ENCODE results near the gene RPLP2.

RPLP2 gene

DNA sequence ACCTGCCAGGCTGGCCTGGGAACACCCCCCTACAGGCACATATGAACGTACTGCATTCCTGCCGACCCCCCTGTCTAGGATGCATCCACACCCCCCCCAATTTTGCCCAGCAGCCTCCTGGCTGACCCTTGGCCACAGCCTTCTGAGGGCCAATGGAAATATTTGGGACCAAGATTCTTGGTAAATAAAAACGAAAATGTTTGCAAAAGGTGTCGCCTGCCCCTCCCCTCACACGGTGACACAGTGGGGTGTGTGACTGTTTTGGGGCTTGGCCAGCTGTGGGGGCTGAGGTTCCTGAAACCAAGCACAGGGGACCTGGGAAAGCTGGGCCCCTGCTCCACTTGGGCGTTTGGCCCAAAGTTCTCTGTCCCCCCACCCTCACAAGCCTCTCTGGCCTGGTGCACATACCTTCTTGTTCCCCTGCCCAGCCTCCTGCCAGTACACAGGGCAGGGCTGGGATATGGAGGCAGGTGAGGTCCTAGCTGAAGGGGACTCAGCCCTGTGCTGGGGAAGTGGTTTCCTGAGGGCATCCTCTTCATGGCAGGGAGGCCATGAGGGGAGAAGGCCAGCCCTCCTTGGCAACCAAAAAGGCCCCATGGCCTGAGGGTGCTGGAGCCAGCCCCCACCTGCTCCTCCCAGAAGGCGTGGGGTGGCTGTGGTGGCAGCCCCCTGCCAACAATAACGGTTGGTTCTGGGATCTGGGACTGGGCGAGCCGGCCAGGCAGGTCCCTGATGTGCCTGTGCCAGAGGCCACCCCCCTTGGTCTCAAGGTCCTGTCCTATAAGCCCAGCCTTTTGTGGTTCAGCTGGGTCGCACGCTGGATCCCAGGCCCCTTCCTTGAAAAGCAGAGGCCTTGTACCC is 15.8 kb downstream of the RPLP2 start:
- DNase-seq: no peak

GRCh38 chr11:826227-826621 is 16.5 kb downstream of the RPLP2 start:
- DNase-seq: no peak

GRCh38 chr11:826836-827145 is 17.0 kb downstream of the RPLP2 start:
- no peak for DNase-seq

- DNase-seq: peak; percentile 49
Observed at GRCh38 chr11:827146-827896, 17.6 kb downstream of the RPLP2 start.

DNA sequence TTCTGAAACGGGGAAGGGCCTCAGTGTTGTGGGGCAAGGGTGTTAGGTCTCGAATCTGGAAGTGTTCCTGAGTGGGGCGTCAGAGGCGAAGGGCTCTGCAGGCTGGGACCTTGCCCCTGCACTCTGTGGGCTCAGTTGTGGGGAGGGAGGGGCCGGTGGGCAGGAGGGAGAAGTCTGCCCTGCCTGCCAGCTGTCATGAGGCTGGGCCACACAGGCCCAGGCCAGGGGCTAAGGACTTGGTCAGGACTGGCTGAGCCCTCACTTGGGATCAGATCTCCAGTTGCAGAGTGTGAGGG is 18.1 kb downstream of the RPLP2 start, which contains the start of gene CRACR2B:
Gene CRACR2B, plus strand, starts transcription at position 23 of the 296 bp plus-strand sequence. CDS start 689 bp downstream, outside the sequence.
- DNase-seq: no peak

- no peak for DNase-seq
Observed at GRCh38 chr11:828506-829175, 18.9 kb downstream of the RPLP2 start.

DNA sequence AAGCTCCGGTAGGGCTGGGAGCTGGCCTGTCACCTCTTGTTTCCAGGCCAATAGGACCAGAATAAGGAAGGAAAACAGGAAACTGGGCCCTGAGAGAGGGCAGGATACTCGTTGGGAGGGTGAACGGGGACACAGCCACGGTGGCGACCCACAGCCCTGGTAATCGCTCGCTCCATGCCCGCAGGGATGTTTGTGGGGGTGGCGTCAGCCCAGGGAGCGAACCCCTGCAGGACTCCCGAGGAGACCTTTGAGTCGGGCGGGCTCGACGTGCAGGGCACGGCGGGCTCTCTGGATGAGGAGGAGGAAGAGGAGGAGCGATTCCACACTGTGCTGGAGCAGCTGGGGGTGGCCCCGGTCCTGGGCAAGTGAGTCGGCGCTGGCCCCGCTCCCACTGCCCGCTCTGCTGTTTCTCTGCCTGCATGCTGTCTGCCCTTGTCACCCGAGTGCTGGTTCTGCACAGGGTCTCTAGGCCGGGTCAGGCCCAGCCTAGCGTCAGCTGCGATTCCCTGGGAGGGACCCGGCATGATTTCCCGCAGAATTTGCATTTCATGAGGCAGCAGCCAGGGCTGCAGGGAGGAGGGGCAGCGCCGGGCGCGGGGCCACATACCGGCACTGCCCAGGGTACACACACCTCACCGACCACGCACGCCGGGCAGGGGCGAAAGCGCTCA is 19.5 kb downstream of the RPLP2 start:
- DNase-seq: no peak

GRCh38 chr11:829847-830294 is 20.1 kb downstream of the RPLP2 start:
- DNase-seq: peak; percentile 68

GRCh38 chr11:830295-831117 is 20.7 kb downstream of the RPLP2 start:
- DNase-seq: peak; percentile 93

DNA sequence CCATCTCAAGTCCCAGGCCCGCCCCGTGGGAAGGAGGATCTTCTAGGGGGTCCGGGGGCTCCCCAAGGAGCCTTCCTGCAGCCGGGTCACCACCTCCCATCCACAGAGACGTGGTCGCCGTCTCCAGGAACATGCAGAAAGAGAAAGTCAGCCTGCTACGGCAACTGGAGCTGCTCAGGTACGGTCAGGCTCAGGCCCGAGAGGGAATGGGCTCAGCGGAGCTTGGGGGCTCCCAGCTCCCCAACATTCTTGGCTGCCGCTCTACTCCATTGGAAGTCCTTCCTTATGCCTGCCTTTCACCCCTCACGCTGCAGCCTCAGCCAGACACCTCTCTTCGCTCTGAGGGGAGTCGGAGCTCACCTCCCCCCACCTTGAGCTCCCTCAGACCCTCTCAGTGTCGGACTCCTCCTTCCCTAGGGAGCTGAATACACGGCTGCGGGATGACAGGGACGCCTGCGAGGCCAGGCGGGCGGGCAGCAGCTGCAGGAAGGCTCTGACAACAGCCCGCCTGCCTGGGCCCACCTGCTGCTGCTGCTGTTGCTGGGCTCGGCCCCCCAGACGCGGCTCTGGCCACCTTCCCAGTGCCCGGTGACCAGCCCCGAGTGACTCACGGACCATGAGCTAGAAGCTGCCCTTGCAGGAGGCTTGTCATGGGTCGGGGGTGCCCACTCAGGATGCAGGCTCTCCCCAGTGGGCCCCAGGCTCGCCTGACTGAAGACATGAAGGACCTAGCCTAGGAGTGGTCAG is 21.5 kb downstream of the RPLP2 start:
- peak; percentile 70 for DNase-seq

- DNase-seq: no peak
Observed at GRCh38 chr11:831961-832528, 22.3 kb downstream of the RPLP2 start.

GRCh38 chr11:832529-833113 is 22.9 kb downstream of the RPLP2 start, which contains the start of gene CD151:
TSS of gene CD151 (plus strand) at chr11:832952. CDS start at chr11:836070, 3,118 bp downstream.
- DNase-seq: peak; percentile 85

- peak; percentile 70 for DNase-seq
Observed at GRCh38 chr11:833114-833791, 23.5 kb downstream of the RPLP2 start.

- peak; percentile 40 for DNase-seq
Observed at GRCh38 chr11:833849-834311, 24.1 kb downstream of the RPLP2 start.

GRCh38 chr11:834371-835316 is 24.9 kb downstream of the RPLP2 start:
- peak; percentile 48 for DNase-seq

GRCh38 chr11:836274-836673 is 26.5 kb downstream of the RPLP2 start:
- DNase-seq: no peak

DNA sequence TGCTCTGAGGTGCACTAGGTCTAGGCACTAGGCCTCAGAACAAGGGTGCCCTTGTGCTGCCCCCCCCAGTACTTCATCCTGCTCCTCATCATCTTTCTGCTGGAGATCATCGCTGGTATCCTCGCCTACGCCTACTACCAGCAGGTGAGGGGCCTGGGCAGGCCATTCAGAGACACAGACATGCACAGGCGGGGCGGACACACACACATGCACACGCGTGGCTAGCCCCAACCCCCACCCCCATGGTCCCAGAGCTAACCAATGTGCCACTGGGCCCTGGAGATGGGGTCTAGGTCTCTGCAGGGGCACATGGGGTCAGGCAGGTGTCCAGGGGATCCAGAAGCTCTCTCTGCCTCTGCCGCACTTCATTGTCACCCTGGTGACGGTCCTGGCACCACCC is 26.9 kb downstream of the RPLP2 start:
- DNase-seq: no peak

GRCh38 chr11:837189-837989 is 27.6 kb downstream of the RPLP2 start:
- DNase-seq: no peak

All from NCI-H69 (cell line).